Measurements from ENCODE around the gene YPEL5. TPM values are rescaled to one million over a fixed set of nuclear protein-coding genes. Genes with fewer than 3 reads are reported as not detected.

The YPEL5 gene
- polyA plus RNA-seq, 3 donors from 2014 or later, result 110 to 163 (median 141) TPM

DNA sequence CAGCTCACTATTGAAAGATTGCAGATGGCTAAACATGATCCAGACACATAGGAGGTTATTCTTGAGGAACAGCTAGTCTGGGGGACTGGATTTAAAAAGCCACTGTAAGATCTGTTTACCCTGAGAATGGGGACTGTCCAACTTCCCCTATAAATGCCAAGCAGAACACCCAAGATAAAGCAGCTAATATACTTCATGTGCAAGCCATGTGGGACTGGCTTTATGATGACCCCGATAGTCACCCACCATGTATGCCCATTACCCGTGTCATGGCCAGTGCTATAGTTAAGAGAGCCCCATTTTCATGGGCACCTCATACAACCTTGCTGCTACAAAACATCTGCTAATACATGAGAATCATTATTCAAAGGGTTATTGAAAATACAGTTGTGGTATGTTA lies 16.0 kb downstream of the YPEL5 start:
- Mint-ChIP-seq H3K4me1 (peaks cover 2 to 15% of the 10 kb centered on the region in 2 donors), H3K4me3 (no peak overlapping the region), H3K27me3 (ENCODE audit: low read depth in 3 of 3) (peaks cover 20 to 56% (median 43%) of the 10 kb centered on the region in 3 donors), H3K36me3 (peaks cover 12 to 41% (median 32%) of the 10 kb centered on the region in 3 donors), H3K9me3 (no peaks in the 10 kb centered on the region), H3K27ac (peak overlapping the region in 3 of 6 donors; percentile 5 to 80 (median 50))
- peak in 2 of 3 donors; percentile 25 to 27 for DNase-seq

GRCh38 chr2:30164131-30164925 lies 17.5 kb downstream of the YPEL5 start:
- peaks cover 3 to 26% (median 19%) of the 10 kb centered on the region in 3 donors for H3K36me3 Mint-ChIP-seq
- H3K9me3 Mint-ChIP-seq, result no peaks in the 10 kb centered on the region
- H3K27me3 Mint-ChIP-seq (ENCODE audit: low read depth in 3 of 3), result peaks cover 20 to 42% (median 33%) of the 10 kb centered on the region in 3 donors
- peak in 1 of 3 donors; percentile 14 for DNase-seq
- peak overlapping the region in 3 of 6 donors; percentile 28 to 63 (median 43) for H3K27ac Mint-ChIP-seq
- no peak overlapping the region for H3K4me3 Mint-ChIP-seq
- H3K4me1 Mint-ChIP-seq, result peaks cover 2 to 6% of the 10 kb centered on the region in 2 donors

DNA sequence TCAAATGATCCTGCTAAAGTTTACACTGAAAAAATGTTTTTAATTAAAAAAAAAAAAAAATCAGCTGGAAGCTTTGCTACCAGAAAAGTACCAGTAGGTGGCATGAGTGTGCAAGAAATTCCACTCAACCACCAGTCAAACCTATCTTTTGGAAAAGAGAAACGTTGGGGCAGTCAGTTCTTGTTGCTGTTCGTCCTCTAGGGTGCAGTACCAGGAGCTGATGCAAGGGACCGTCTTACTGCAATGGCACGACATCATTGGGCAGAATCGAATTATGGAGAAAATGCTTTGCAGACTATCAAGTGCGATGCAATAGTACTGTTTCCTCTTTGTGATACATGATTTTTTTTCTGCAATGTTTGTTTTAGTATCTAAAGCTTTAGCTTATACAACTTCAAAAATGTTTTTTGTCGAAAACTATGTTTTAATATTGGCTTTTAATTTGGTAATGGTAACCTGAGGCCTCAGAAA lies 18.3 kb downstream of the YPEL5 start:
- DNase-seq, result peak; percentile 73 to 83 (median 79)
- peaks cover 2 to 6% of the 10 kb centered on the region in 2 donors for H3K4me1 Mint-ChIP-seq
- H3K36me3 Mint-ChIP-seq, result peaks cover 3 to 18% (median 18%) of the 10 kb centered on the region in 3 donors
- no peak overlapping the region for H3K4me3 Mint-ChIP-seq
- peak overlapping the region in 1 of 6 donors; percentile 28 for H3K27ac Mint-ChIP-seq
- H3K9me3 Mint-ChIP-seq, result no peaks in the 10 kb centered on the region
- H3K27me3 Mint-ChIP-seq (ENCODE audit: low read depth in 3 of 3), result peaks cover 20 to 35% (median 32%) of the 10 kb centered on the region in 3 donors

- Mint-ChIP-seq H3K36me3 (peaks cover 0 to 13% (median 13%) of the 10 kb centered on the region in 3 donors), H3K4me3 (no peak overlapping the region), H3K27me3 (ENCODE audit: low read depth in 3 of 3) (peaks cover 20 to 30% (median 28%) of the 10 kb centered on the region in 3 donors), H3K4me1 (peaks cover 2 to 6% of the 10 kb centered on the region in 2 donors), H3K9me3 (no peaks in the 10 kb centered on the region), H3K27ac (no peak overlapping the region)
- DNase-seq, result no peak
These were observed 18.8 kb downstream of the YPEL5 start for GRCh38 chr2:30165617-30166016.

DNA sequence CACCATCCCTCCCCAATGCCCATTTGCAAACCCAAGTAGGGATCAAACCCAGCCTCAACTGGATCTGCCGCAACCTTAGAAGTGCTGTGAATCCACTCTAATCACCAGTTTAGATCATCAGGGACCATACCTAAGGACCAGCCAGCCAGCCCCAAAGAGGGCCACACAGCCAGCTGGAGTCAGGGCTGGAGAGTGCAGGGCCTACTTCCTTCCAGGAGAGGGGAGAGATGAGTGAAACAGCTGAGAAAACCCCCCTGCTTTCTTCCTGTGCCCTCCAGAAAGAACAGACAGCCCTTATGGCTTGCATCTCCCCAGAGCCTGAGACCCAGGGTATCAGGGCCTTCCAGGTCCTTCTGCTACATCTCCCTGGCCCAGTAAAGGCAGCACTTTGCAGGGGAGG lies 25.8 kb downstream of the YPEL5 start:
- DNase-seq, result no peak
- Mint-ChIP-seq H3K4me1 (no peaks in the 10 kb centered on the region), H3K9me3 (no peaks in the 10 kb centered on the region), H3K36me3 (no peaks in the 10 kb centered on the region), H3K27ac (no peak overlapping the region), H3K4me3 (no peak overlapping the region), H3K27me3 (ENCODE audit: low read depth in 3 of 3) (peaks cover 2 to 5% (median 2%) of the 10 kb centered on the region in 3 donors)

- Mint-ChIP-seq H3K27ac (no peak overlapping the region), H3K4me1 (no peaks in the 10 kb centered on the region), H3K9me3 (no peaks in the 10 kb centered on the region), H3K4me3 (no peak overlapping the region), H3K27me3 (ENCODE audit: low read depth in 3 of 3) (peaks cover 2 to 5% (median 2%) of the 10 kb centered on the region in 3 donors), H3K36me3 (no peaks in the 10 kb centered on the region)
- DNase-seq, result no peak
These were observed 30.6 kb downstream of the YPEL5 start for GRCh38 chr2:30177440-30177839.

GRCh38 chr2:30177956-30178355 lies 31.1 kb downstream of the YPEL5 start:
- Mint-ChIP-seq H3K9me3 (no peaks in the 10 kb centered on the region), H3K4me1 (no peaks in the 10 kb centered on the region), H3K4me3 (no peak overlapping the region), H3K27ac (no peak overlapping the region), H3K36me3 (no peaks in the 10 kb centered on the region), H3K27me3 (ENCODE audit: low read depth in 3 of 3) (peaks cover 0 to 5% (median 2%) of the 10 kb centered on the region in 3 donors)
- no peak for DNase-seq

GRCh38 chr2:30178618-30179434 lies 32.0 kb downstream of the YPEL5 start:
- H3K27ac Mint-ChIP-seq, result no peak overlapping the region
- H3K36me3 Mint-ChIP-seq, result no peaks in the 10 kb centered on the region
- H3K4me1 Mint-ChIP-seq, result no peaks in the 10 kb centered on the region
- no peaks in the 10 kb centered on the region for H3K9me3 Mint-ChIP-seq
- no peak for DNase-seq
- peaks cover 0 to 5% (median 2%) of the 10 kb centered on the region in 3 donors for H3K27me3 Mint-ChIP-seq (ENCODE audit: low read depth in 3 of 3)
- H3K4me3 Mint-ChIP-seq, result no peak overlapping the region

- Mint-ChIP-seq H3K9me3 (no peaks in the 10 kb centered on the region), H3K27me3 (ENCODE audit: low read depth in 3 of 3) (peaks cover 0 to 7% (median 2%) of the 10 kb centered on the region in 3 donors), H3K4me3 (no peak overlapping the region), H3K4me1 (no peaks in the 10 kb centered on the region), H3K36me3 (no peaks in the 10 kb centered on the region), H3K27ac (no peak overlapping the region)
- DNase-seq, result no peak
These were observed 32.7 kb downstream of the YPEL5 start for GRCh38 chr2:30179536-30179935.

DNA sequence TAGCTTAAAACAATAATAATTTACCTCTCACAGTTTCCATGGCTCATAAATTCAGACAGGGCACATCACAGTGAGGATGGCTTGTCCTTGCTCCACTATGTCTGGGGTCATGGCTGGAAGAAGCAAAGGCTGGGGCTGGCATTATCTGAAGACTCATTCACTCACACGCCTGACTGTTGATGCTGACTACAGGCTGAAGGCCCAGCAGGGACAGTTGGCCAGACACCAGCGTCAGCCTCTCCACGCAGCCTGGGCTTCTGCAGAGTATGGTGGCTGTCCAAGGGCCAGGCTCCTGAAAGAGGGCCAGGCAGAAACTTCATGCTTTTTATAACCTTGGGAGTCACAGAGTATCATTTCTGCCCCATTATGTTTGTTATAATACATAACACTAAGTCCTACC lies 33.4 kb downstream of the YPEL5 start:
- Mint-ChIP-seq H3K27ac (no peak overlapping the region), H3K4me3 (no peak overlapping the region), H3K27me3 (ENCODE audit: low read depth in 3 of 3) (peaks cover 0 to 8% (median 2%) of the 10 kb centered on the region in 3 donors), H3K4me1 (no peaks in the 10 kb centered on the region), H3K36me3 (no peaks in the 10 kb centered on the region), H3K9me3 (no peaks in the 10 kb centered on the region)
- no peak for DNase-seq

- H3K27ac Mint-ChIP-seq, result no peak overlapping the region
- H3K4me1 Mint-ChIP-seq, result no peaks in the 10 kb centered on the region
- H3K9me3 Mint-ChIP-seq, result no peaks in the 10 kb centered on the region
- no peaks in the 10 kb centered on the region for H3K36me3 Mint-ChIP-seq
- no peak overlapping the region for H3K4me3 Mint-ChIP-seq
- H3K27me3 Mint-ChIP-seq (ENCODE audit: low read depth in 3 of 3), result peaks cover under 1 to 8% (median 2%) of the 10 kb centered on the region in 3 donors
- DNase-seq, result no peak
These were observed 34.4 kb downstream of the YPEL5 start for GRCh38 chr2:30181176-30181575.

GRCh38 chr2:30184035-30184434 lies 37.2 kb downstream of the YPEL5 start:
- DNase-seq, result no peak
- H3K27ac Mint-ChIP-seq, result no peak overlapping the region

GRCh38 chr2:30185178-30185577 lies 38.4 kb downstream of the YPEL5 start:
- Mint-ChIP-seq H3K36me3 (no peaks in the 10 kb centered on the region), H3K9me3 (no peaks in the 10 kb centered on the region), H3K27ac (no peak overlapping the region), H3K4me3 (no peak overlapping the region), H3K4me1 (no peaks in the 10 kb centered on the region), H3K27me3 (ENCODE audit: low read depth in 3 of 3) (peaks cover 1 to 3% (median 2%) of the 10 kb centered on the region in 3 donors)
- no peak for DNase-seq

More at GRCh38 chr2:30184035-30184434, 37.2 kb downstream of the YPEL5 start:
- Mint-ChIP-seq H3K27me3 (ENCODE audit: low read depth in 3 of 3) (peaks cover 1 to 3% (median 2%) of the 10 kb centered on the region in 3 donors), H3K36me3 (no peaks in the 10 kb centered on the region), H3K4me3 (no peak overlapping the region), H3K4me1 (no peaks in the 10 kb centered on the region), H3K9me3 (no peaks in the 10 kb centered on the region)

- H3K36me3 Mint-ChIP-seq, result no peaks in the 10 kb centered on the region
- no peak overlapping the region for H3K4me3 Mint-ChIP-seq
- H3K27me3 Mint-ChIP-seq (ENCODE audit: low read depth in 3 of 3), result peaks cover 1 to 4% (median 3%) of the 10 kb centered on the region in 3 donors
- no peaks in the 10 kb centered on the region for H3K9me3 Mint-ChIP-seq
- H3K27ac Mint-ChIP-seq, result no peak overlapping the region
- H3K4me1 Mint-ChIP-seq, result no peaks in the 10 kb centered on the region
- no peak for DNase-seq
These were observed 41.5 kb downstream of the YPEL5 start for GRCh38 chr2:30188292-30188691.
